CD4-positive, alpha-beta T cell (primary cell): ENCODE data around the gene CLEC10A. TPM values are rescaled to one million over a fixed set of nuclear protein-coding genes. Genes with fewer than 3 reads are reported as not detected.

Experiments used
- ATAC-seq: fragments of 200-7000 bp; cut with Tn5 transposase; one replicate; pipeline ENCODE4 v1.10.0; 2022; ENCODE audit warnings: mild to moderate bottlenecking; ENCODE audit not compliant: poor library complexity
- CTCF ChIA-PET: fragments of 350-600 bp; sonication (Branson Sonifier 250); formaldehyde crosslinking; loops from one replicate; lab custom pipeline; 2021; ENCODE audit warnings: antibody characterized with exemption, inconsistent platforms; lab: Charles Lee
- POLR2A ChIA-PET: fragments of 350-600 bp; sonication (Branson Sonifier 250); formaldehyde crosslinking; loops from one replicate; lab custom pipeline; 2021; ENCODE audit warnings: antibody characterized with exemption, inconsistent platforms; lab: Charles Lee
- DNase-seq, 14 experiments: peaks; one replicate each; pipeline ENCODE4 v3.0.0-alpha.2; 2013 to 2020; ENCODE audit warnings: mixed read lengths in 2 of 14
- H3K27ac ChIP-seq, 2 donors: one replicate each; pipeline versions ENCODE4 v1.5.1 to v1.7.0; 2013; ENCODE audit warnings: low read length in 2 of 2, low read depth in 1 of 2, mild to moderate bottlenecking in 1 of 2
- H3K27me3 ChIP-seq, 2 experiments: 1 replicate in 1 of 2; 2 replicates in 1 of 2; pipeline versions ENCODE4 v1.6.1 to v1.7.0; 2013; ENCODE audit warnings: low read length in 2 of 2, control low read depth in 1 of 2, mild to moderate bottlenecking in 1 of 2, moderate library complexity in 1 of 2; ENCODE audit not compliant: insufficient read depth in 2 of 2, control insufficient read depth in 1 of 2
- H3K36me3 ChIP-seq: one replicate; pipeline ENCODE4 v1.6.1; 2013; ENCODE audit warnings: low read length, control low read depth; ENCODE audit not compliant: insufficient read depth
- H3K4me1 ChIP-seq: one replicate; pipeline ENCODE4 v1.6.1; 2013; ENCODE audit warnings: low read length, control low read depth; ENCODE audit not compliant: insufficient read depth
- H3K4me3 ChIP-seq: one replicate; pipeline ENCODE4 v1.5.1; 2013; ENCODE audit warnings: mild to moderate bottlenecking, low read length, moderate library complexity
- H3K9me3 ChIP-seq, 2 experiments: 1 replicate in 1 of 2; 2 replicates in 1 of 2; pipeline versions ENCODE4 v1.6.1 to v1.7.0; 2013; ENCODE audit warnings: low read length in 2 of 2, mild to moderate bottlenecking in 2 of 2, control low read depth in 1 of 2, moderate library complexity in 1 of 2; ENCODE audit not compliant: control insufficient read depth in 1 of 2, insufficient read depth in 1 of 2
- H3K27ac Mint-ChIP-seq: one replicate; pipeline ENCODE4 v1.8.0; 2020; ENCODE audit warnings: mixed read lengths
- H3K27me3 Mint-ChIP-seq: one replicate; pipeline ENCODE4 v1.8.0; 2021; ENCODE audit warnings: mixed read lengths
- H3K36me3 Mint-ChIP-seq: one replicate; pipeline ENCODE4 v1.8.0; 2021; ENCODE audit warnings: low read depth, mixed read lengths
- H3K4me1 Mint-ChIP-seq: one replicate; pipeline ENCODE4 v1.8.0; 2021; ENCODE audit warnings: low read depth, mixed read lengths
- H3K4me3 Mint-ChIP-seq: one replicate; pipeline ENCODE4 v1.8.0; 2020; ENCODE audit warnings: mild to moderate bottlenecking, mixed read lengths
- H3K9me3 Mint-ChIP-seq: one replicate; pipeline ENCODE4 v1.8.0; 2020; ENCODE audit warnings: mixed read lengths
- intact Hi-C, 2 experiments: fragments of 100-400 bp; cut with DNase I in 1 of 2; cut with micrococcal nuclease in 1 of 2; formaldehyde crosslinking; loops; one replicate each; pipeline versions ENCODE4 v1.15.1 to v1.9.0; 2023 to 2025; cut with DNase I, micrococcal nuclease
- total RNA-seq, 174 experiments: library from RNA in 2 of 174; stranded (reverse) in 2 of 174; gene quantifications; one replicate each; pipeline ENCODE4 v1.2.3 and lab custom pipeline; 2021 to 2026
- TF ChIP-seq, protein P1 (sequence below): fragments of 200-600 bp; IDR thresholded peaks from one replicate; pipeline ENCODE4 v1.8.0; 2022; ENCODE audit warnings: antibody characterized with exemption, mild to moderate bottlenecking

The CLEC10A gene
- total RNA-seq, 2 experiments from 2014 or later, result 0.59 to 0.96 TPM

DNA sequence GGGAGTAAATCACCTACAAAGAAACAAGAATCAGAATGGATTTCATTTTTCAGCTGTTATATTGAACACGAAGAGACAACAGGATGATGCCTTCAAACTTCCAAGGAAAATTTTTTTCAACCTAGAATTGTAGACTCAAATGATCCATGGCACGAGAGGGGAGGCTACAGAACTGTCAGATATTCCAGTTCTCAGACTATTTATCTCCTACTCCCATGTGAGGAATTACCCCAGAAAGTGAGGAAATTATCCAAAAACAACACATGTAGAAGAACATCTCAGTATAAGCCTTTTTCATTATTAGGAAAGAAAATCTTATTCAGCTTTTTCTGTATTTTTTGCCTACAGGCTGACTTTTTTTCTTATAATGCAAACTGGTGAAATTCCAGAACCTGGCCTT is 40.1 kb upstream of the CLEC10A start:
- TF ChIP-seq, protein P1, sequence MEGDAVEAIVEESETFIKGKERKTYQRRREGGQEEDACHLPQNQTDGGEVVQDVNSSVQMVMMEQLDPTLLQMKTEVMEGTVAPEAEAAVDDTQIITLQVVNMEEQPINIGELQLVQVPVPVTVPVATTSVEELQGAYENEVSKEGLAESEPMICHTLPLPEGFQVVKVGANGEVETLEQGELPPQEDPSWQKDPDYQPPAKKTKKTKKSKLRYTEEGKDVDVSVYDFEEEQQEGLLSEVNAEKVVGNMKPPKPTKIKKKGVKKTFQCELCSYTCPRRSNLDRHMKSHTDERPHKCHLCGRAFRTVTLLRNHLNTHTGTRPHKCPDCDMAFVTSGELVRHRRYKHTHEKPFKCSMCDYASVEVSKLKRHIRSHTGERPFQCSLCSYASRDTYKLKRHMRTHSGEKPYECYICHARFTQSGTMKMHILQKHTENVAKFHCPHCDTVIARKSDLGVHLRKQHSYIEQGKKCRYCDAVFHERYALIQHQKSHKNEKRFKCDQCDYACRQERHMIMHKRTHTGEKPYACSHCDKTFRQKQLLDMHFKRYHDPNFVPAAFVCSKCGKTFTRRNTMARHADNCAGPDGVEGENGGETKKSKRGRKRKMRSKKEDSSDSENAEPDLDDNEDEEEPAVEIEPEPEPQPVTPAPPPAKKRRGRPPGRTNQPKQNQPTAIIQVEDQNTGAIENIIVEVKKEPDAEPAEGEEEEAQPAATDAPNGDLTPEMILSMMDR, result no peak
- Histone ChIP-seq H3K4me1 (no peaks in the 10 kb centered on the region), H3K9me3 (no peaks in the 10 kb centered on the region), H3K36me3 (no peaks in the 10 kb centered on the region), H3K27me3 (peaks cover 0 to 2% of the 10 kb centered on the region in 2 experiments), H3K27ac (no peak overlapping the region), H3K4me3 (no peak overlapping the region)
- H3K36me3 Mint-ChIP-seq, result no peaks in the 10 kb centered on the region
- no peak overlapping the region for H3K27ac Mint-ChIP-seq
- H3K4me3 Mint-ChIP-seq, result no peak overlapping the region
- intact Hi-C loops, result no loop called here
- ATAC-seq (no peak), DNase-seq (no peak)
- H3K4me1 Mint-ChIP-seq, result no peaks in the 10 kb centered on the region
- H3K27me3 Mint-ChIP-seq, result peaks cover 24% of the 10 kb centered on the region
- POLR2A ChIA-PET, result no interaction called here
- CTCF ChIA-PET, result interaction anchor here (0.8 kb wide), 1 partner anchor 12 kb away, joined by 4 read pairs; no protein-coding TSS in a partner anchor
- H3K9me3 Mint-ChIP-seq, result no peaks in the 10 kb centered on the region

DNA sequence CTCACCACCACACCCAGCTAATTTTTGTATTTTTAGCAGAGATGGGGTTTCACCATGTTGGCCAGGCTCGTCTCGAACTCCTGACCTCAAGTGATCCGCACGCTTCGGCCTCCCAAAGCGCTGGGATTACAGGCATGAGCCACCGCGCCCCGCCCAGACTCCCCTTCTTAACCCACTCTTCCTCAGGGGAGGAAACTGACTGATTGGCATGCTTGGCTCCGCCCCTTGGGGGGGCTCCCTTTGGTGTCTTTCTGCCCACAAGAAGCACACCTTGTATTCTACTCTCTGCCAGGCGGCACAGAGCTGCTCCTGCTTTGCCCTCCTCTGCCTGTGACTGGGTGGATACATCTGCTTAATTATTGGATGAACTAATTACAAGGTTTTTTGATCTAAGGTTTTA is 39.3 kb upstream of the CLEC10A start:
- no peak for ATAC-seq
- peaks cover 0 to 2% of the 10 kb centered on the region in 2 experiments for H3K27me3 ChIP-seq
- H3K27ac Mint-ChIP-seq, result no peak overlapping the region
- H3K4me1 ChIP-seq, result no peaks in the 10 kb centered on the region
- TF ChIP-seq, protein P1, result no peak
- H3K27me3 Mint-ChIP-seq, result peaks cover 24% of the 10 kb centered on the region
- H3K4me1 Mint-ChIP-seq, result no peaks in the 10 kb centered on the region
- ChIA-PET POLR2A (no interaction called here), CTCF (no interaction called here)
- DNase-seq, result no peak
- H3K36me3 Mint-ChIP-seq, result no peaks in the 10 kb centered on the region
- no peak overlapping the region for H3K4me3 ChIP-seq
- no peaks in the 10 kb centered on the region for H3K9me3 Mint-ChIP-seq
- H3K9me3 ChIP-seq, result no peaks in the 10 kb centered on the region
- H3K4me3 Mint-ChIP-seq, result no peak overlapping the region
- intact Hi-C loops, result loop anchor here in 1 of 2 experiments (5.0 kb wide), 1 partner anchor 42 kb away; no protein-coding TSS in a partner anchor
- H3K36me3 ChIP-seq, result no peaks in the 10 kb centered on the region
- H3K27ac ChIP-seq, result no peak overlapping the region

DNA sequence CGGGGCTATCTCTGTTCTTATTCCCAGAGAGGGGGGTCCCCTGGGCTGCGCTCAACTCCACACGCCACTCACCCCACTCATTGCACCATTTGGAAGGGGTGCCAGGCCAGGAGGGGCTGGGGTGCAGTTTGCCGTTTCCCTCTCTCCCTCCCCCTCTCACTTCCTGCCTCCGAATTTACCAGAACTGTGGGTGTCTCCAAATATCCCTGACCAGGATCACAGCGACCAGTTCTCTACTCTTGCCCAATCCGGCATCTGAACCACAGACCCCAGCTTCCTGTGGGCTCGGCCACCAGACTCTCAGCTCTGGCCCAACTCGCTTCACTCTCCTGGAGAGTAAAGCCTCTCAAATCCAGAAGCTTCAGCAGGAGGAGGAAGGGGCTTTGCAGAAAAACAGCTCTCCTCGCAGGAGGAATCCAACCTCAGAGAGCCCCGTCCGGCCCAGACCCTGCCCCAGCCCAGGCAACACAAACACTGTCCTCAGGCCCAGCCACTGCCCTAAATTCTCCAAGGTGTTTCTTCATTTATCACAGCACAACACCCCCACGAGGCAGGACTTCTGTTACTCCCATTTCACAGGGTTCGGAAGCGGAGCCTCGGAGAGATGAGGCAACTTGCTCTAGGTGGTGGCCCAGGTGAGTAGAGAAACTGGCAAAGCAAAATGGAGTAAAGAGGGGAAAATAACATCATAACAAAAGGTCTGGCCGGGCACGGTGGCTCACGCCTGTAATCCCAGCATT is 35.0 kb upstream of the CLEC10A start:
- H3K27ac Mint-ChIP-seq, result no peak overlapping the region
- intact Hi-C loops, result loop anchor here in 1 of 2 experiments (5.0 kb wide), 1 partner anchor 38 kb away; no protein-coding TSS in a partner anchor
- Histone ChIP-seq H3K4me3 (no peak overlapping the region), H3K27ac (no peak overlapping the region), H3K4me1 (no peaks in the 10 kb centered on the region), H3K27me3 (no peaks in the 10 kb centered on the region), H3K36me3 (no peaks in the 10 kb centered on the region), H3K9me3 (no peaks in the 10 kb centered on the region)
- no peak for ATAC-seq
- TF ChIP-seq, protein P1, result no peak
- no peaks in the 10 kb centered on the region for H3K4me1 Mint-ChIP-seq
- no peaks in the 10 kb centered on the region for H3K9me3 Mint-ChIP-seq
- CTCF ChIA-PET, result no interaction called here
- POLR2A ChIA-PET, result no interaction called here
- H3K27me3 Mint-ChIP-seq, result peaks cover 7% of the 10 kb centered on the region
- H3K36me3 Mint-ChIP-seq, result no peaks in the 10 kb centered on the region
- peak in 1 of 14 experiments; percentile 11 for DNase-seq
- H3K4me3 Mint-ChIP-seq, result no peak overlapping the region
